ENCODE data around the gene STX4. TPM values are rescaled to one million over a fixed set of nuclear protein-coding genes. Genes with fewer than 3 reads are reported as not detected.

Gene STX4
- total RNA-seq, 1 donor from 2014 or later: 35.3 TPM

- H3K4me1 Mint-ChIP-seq (ENCODE audit: unreplicated experiment): no peaks in the 10 kb centered on the region
- no peak for DNase-seq (ENCODE audit: extremely low spot score, unreplicated experiment)
- no peaks in the 10 kb centered on the region for H3K9me3 Mint-ChIP-seq
- TF ChIP-seq, protein P1, sequence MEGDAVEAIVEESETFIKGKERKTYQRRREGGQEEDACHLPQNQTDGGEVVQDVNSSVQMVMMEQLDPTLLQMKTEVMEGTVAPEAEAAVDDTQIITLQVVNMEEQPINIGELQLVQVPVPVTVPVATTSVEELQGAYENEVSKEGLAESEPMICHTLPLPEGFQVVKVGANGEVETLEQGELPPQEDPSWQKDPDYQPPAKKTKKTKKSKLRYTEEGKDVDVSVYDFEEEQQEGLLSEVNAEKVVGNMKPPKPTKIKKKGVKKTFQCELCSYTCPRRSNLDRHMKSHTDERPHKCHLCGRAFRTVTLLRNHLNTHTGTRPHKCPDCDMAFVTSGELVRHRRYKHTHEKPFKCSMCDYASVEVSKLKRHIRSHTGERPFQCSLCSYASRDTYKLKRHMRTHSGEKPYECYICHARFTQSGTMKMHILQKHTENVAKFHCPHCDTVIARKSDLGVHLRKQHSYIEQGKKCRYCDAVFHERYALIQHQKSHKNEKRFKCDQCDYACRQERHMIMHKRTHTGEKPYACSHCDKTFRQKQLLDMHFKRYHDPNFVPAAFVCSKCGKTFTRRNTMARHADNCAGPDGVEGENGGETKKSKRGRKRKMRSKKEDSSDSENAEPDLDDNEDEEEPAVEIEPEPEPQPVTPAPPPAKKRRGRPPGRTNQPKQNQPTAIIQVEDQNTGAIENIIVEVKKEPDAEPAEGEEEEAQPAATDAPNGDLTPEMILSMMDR (conservative IDR thresholded peaks at IDR 0.05): no peak
- H3K27ac Mint-ChIP-seq: no peak overlapping the region
- no peaks in the 10 kb centered on the region for H3K36me3 Mint-ChIP-seq
- no peak overlapping the region for H3K4me3 Mint-ChIP-seq
- no peaks in the 10 kb centered on the region for H3K27me3 Mint-ChIP-seq
Observed at GRCh38 chr16:31022544-31023251, 10.7 kb upstream of the STX4 start.

DNA sequence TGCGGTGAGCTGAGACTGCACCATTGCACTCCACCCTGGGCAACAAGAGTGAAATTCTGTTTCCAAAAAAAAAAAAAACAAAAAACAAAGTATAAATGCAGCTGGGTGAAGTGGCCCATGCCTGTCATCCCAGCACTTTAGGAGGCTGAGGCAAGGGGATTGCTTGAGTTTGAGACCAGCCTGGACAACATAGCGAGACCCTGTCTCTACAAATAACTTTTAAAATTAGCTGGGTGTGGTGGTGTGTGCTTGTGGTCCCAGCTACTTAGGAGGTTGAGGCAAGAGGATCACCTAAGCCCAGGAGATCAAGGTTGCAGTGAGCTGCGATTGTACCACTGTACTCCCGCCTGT, 10.1 kb upstream of the STX4 start:
- Mint-ChIP-seq H3K27me3 (no peaks in the 10 kb centered on the region), H3K4me1 (ENCODE audit: unreplicated experiment) (no peaks in the 10 kb centered on the region), H3K9me3 (no peaks in the 10 kb centered on the region), H3K27ac (no peak overlapping the region), H3K36me3 (no peaks in the 10 kb centered on the region), H3K4me3 (no peak overlapping the region)
- TF ChIP-seq, protein P1 (conservative IDR thresholded peaks at IDR 0.05): no peak
- DNase-seq (ENCODE audit: extremely low spot score, unreplicated experiment): no peak

DNA sequence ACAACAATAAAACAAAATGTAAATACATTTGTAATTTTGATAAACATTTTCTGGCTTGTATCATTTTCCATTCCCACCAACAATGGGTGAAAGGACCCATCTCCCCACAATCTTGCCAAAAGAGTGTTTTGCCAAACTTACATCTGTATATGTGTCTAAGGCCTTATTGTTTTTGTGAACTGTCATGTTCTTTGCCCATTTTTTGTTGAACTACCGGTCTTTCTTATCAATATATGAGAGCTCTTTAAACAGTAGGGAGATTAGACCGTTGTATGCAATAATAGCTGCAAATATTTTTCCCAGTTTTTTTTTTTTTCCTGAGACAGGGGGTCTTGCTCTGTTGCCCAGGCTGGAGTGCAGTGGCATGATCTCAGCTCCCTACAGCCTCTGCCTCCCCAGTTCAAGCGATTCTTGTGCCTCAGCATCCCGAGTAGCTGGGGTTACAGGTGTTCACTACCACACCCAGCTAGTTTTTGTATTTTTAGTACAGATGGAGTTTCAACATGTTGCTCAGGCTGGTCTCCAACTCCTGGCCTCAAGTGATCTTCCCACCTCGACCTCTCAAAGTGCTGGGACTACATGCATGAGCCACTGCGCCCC, 9.6 kb upstream of the STX4 start:
- H3K27ac Mint-ChIP-seq: no peak overlapping the region
- TF ChIP-seq, protein P1 (conservative IDR thresholded peaks at IDR 0.05): no peak
- H3K27me3 Mint-ChIP-seq: no peaks in the 10 kb centered on the region
- no peaks in the 10 kb centered on the region for H3K4me1 Mint-ChIP-seq (ENCODE audit: unreplicated experiment)
- H3K36me3 Mint-ChIP-seq: no peaks in the 10 kb centered on the region
- H3K4me3 Mint-ChIP-seq: no peak overlapping the region
- no peaks in the 10 kb centered on the region for H3K9me3 Mint-ChIP-seq
- no peak for DNase-seq (ENCODE audit: extremely low spot score, unreplicated experiment)

DNA sequence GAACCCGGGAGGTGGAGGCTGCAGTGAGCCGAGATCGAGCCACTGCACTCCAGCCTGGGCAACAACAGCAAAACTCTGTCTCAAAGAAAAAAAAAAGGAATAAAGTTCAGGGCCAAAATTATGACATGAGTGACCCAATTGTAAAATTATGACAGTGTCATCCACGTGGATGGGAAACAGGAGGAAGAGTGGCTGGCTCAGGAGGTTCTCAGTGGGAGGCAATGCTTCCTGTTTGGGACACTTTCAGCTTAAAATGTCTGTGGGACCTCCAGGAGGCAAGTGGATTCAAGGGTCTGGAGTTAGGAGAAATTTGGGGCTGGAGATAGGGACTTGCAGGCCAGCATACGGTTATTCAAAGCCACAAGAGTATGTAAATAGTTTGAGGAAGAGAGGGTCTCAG, 8.0 kb upstream of the STX4 start:
- DNase-seq (ENCODE audit: extremely low spot score, unreplicated experiment): no peak
- TF ChIP-seq, protein P1 (conservative IDR thresholded peaks at IDR 0.05): no peak
- H3K9me3 Mint-ChIP-seq: no peaks in the 10 kb centered on the region
- H3K4me3 Mint-ChIP-seq: no peak overlapping the region
- H3K27ac Mint-ChIP-seq: no peak overlapping the region
- H3K36me3 Mint-ChIP-seq: no peaks in the 10 kb centered on the region
- H3K27me3 Mint-ChIP-seq: no peaks in the 10 kb centered on the region
- no peaks in the 10 kb centered on the region for H3K4me1 Mint-ChIP-seq (ENCODE audit: unreplicated experiment)

DNA sequence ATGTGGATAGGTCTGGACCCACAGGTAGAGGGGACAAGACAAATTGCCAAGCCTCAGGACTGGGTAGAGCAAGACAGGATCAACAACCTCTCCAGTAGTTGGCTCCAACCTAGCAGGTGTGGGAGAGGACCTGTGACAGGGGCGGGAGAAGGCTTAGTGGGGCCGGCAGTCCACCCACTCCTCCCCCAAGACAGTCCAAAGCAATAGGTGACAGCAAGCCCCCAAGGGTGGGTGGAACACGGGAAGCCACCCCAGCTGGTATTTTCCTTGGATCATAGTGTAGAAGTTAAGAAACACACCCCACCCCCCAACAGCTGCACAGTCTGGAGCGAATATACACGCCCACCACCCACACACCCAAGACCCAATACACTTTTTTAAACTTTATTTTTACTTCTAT, 4.1 kb upstream of the STX4 start:
- Mint-ChIP-seq H3K4me3 (no peak overlapping the region), H3K9me3 (no peaks in the 10 kb centered on the region), H3K36me3 (no peaks in the 10 kb centered on the region), H3K27ac (no peak overlapping the region), H3K4me1 (ENCODE audit: unreplicated experiment) (no peaks in the 10 kb centered on the region), H3K27me3 (no peaks in the 10 kb centered on the region)
- DNase-seq (ENCODE audit: extremely low spot score, unreplicated experiment): no peak
- TF ChIP-seq, protein P1 (conservative IDR thresholded peaks at IDR 0.05): no peak

All from type B pancreatic cell (in vitro differentiated cells).